Astrocyte (in vitro differentiated cells and primary cell): ENCODE data around the gene LRMDA.

Source experiments
- EZH2 ChIP-seq: IDR thresholded peaks from 2 replicates; pipeline ENCODE4 v1.6.1; 2012; ENCODE audit warnings: mild to moderate bottlenecking, low read length, inconsistent platforms; ENCODE audit not compliant: insufficient read depth
- TF ChIP-seq, protein P1 (sequence below): IDR thresholded peaks from 2 replicates; pipeline ENCODE4 v1.5.1; 2011; ENCODE audit warnings: low read depth, mild to moderate bottlenecking, inconsistent platforms, low read length, moderate library complexity; ENCODE audit not compliant: insufficient read depth

DNA sequence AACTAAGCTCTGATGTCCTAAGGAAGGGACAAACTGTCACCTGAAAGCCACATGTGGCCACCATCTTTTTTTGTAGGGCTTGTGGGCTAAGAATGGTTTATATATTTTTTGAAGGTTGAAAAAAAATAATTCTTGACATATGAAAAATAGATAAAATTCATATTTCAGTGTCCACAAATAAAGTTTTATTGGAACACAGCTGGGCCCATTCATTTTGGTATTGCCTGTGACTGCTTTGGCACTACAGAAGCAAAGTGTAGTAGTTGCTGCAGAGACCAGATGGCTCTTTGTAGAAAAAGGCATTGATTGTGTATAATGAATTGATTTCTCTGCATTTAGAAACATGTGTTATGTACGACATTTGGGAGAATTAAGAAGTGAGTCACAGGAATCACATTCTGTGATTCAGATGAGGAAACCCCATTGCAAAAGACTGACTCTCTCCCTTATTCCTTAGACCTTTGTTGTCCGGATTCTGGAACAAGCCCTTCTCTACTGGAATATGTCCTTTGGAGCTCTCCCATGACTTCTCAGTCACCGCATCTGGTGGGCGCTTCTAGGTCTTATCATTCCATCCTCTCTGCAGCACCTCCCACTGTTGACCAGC lies 438.7 kb downstream of the LRMDA start:
- TF ChIP-seq, protein P1, sequence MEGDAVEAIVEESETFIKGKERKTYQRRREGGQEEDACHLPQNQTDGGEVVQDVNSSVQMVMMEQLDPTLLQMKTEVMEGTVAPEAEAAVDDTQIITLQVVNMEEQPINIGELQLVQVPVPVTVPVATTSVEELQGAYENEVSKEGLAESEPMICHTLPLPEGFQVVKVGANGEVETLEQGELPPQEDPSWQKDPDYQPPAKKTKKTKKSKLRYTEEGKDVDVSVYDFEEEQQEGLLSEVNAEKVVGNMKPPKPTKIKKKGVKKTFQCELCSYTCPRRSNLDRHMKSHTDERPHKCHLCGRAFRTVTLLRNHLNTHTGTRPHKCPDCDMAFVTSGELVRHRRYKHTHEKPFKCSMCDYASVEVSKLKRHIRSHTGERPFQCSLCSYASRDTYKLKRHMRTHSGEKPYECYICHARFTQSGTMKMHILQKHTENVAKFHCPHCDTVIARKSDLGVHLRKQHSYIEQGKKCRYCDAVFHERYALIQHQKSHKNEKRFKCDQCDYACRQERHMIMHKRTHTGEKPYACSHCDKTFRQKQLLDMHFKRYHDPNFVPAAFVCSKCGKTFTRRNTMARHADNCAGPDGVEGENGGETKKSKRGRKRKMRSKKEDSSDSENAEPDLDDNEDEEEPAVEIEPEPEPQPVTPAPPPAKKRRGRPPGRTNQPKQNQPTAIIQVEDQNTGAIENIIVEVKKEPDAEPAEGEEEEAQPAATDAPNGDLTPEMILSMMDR = no peak
- TF ChIP-seq EZH2 = no peak
